AG04450 (cell line): ENCODE measurements around the gene HMBS. TPM values are rescaled to one million over a fixed set of nuclear protein-coding genes. Genes with fewer than 3 reads are reported as not detected.

Experiments
- CTCF ChIA-PET: fragments of 300-600, 350-600 bp; formaldehyde crosslinking; extraction: SDS; loops from one replicate; lab custom pipeline; 2022; ENCODE audit warnings: antibody characterized with exemption, inconsistent platforms; lab: Charles Lee
- POLR2A ChIA-PET: fragments of 350-600 bp; formaldehyde crosslinking; extraction: SDS; loops from one replicate; lab custom pipeline; 2021; ENCODE audit warnings: antibody characterized with exemption, inconsistent platforms; lab: Yijun Ruan, JAX
- DNase-seq: peaks from one replicate; pipeline ENCODE4 v3.0.0-alpha.2; 2011; ENCODE audit warnings: low read depth, low spot score
- H3K27ac ChIP-seq: one replicate; pipeline ENCODE4 v1.5.1; 2012; ENCODE audit warnings: low read depth, low read length, control low read depth
- H3K27me3 ChIP-seq: one replicate; pipeline ENCODE4 v1.6.0; 2012; ENCODE audit warnings: low read length; ENCODE audit not compliant: control insufficient read depth, insufficient read depth
- H3K4me3 ChIP-seq: 2 replicates; pipeline ENCODE4 v1.5.1; 2011; ENCODE audit warnings: mild to moderate bottlenecking, low read depth, low read length, control low read depth
- H3K9me3 ChIP-seq: 2 replicates; pipeline ENCODE4 v1.5.1; 2012; ENCODE audit warnings: low read length; ENCODE audit not compliant: control insufficient read depth, insufficient read depth
- polyA plus RNA-seq: library from polyadenylated mRNA; depleted of rRNA; stranded (reverse); fragments of >200 nt; gene quantifications from 2 replicates; pipeline ENCODE4 v1.2.3, GENCODE V29; 2011
- TF ChIP-seq, protein P1 (sequence below): IDR thresholded peaks from 2 replicates; pipeline ENCODE4 v1.5.1; 2011; ENCODE audit warnings: low read depth, low read length, control low read depth, inconsistent platforms

The HMBS gene
- polyA plus RNA-seq, 1 experiment = 38.5 TPM

DNA sequence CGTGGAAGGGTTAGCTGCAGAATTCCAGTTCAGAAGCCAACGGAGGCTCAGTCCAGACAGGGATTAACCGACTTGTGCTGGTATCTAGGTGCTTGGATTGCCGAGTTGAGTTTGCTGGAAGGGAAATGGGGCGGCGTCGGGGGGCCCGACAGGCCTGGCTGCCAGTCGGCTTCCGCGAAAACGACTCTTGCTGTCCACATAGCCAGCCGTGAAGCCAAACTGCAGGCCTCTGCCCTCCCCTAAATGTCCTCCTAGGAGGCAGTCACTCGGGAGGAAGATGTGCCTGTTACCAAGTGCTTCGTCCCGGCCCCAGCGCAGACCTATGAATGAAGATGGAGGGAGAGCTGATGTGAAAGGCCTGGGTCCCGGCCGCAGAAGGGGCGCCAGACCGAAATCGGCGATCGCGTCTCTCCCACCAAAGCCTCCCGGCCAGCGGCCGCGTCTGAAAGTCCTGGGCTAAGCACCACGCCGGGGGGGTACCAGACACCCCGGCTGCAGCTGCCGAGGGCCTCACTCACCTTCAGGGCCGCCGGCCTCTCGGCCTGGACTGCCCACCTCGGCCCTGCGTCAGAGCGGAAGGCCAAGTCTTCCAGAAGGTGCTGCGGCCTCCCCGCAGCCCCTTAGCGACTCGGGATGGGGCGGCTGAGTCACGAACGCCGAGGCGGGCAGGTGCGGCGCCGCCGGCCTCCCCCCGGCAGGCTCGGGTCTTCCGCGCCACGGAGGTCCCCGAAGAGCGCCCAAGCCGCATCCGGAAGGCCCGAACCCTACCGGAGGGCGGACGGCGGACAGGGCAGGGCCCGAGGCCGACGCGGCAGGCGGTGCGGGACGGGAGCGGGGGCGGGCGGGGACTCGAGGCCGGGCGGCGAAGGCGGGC lies 9.5 kb downstream of the HMBS start:
- H3K4me3 ChIP-seq = peak overlapping the region; percentile 76
- CTCF ChIA-PET = interaction anchor here (0.6 to 1.9 kb wide), 14 partner anchors 9 to 405 kb away, joined by 3 to 16 read pairs (median 3); partner anchors contain the start of gene HMBS
- POLR2A ChIA-PET = interaction anchor here (0.6 to 2.8 kb wide), 13 partner anchors 8 to 381 kb away, joined by 3 to 49 read pairs (median 4); partner anchors contain the start of genes C2CD2L, CBL, DPAGT1 and HINFP
- peak overlapping the region; percentile 70 for H3K27ac ChIP-seq
- H3K9me3 ChIP-seq = no peaks in the 10 kb centered on the region; the same call in 1 of the 2 replicates
- no peak for DNase-seq
- no peaks in the 10 kb centered on the region for H3K27me3 ChIP-seq
- TF ChIP-seq, protein P1, sequence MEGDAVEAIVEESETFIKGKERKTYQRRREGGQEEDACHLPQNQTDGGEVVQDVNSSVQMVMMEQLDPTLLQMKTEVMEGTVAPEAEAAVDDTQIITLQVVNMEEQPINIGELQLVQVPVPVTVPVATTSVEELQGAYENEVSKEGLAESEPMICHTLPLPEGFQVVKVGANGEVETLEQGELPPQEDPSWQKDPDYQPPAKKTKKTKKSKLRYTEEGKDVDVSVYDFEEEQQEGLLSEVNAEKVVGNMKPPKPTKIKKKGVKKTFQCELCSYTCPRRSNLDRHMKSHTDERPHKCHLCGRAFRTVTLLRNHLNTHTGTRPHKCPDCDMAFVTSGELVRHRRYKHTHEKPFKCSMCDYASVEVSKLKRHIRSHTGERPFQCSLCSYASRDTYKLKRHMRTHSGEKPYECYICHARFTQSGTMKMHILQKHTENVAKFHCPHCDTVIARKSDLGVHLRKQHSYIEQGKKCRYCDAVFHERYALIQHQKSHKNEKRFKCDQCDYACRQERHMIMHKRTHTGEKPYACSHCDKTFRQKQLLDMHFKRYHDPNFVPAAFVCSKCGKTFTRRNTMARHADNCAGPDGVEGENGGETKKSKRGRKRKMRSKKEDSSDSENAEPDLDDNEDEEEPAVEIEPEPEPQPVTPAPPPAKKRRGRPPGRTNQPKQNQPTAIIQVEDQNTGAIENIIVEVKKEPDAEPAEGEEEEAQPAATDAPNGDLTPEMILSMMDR = no peak

DNA sequence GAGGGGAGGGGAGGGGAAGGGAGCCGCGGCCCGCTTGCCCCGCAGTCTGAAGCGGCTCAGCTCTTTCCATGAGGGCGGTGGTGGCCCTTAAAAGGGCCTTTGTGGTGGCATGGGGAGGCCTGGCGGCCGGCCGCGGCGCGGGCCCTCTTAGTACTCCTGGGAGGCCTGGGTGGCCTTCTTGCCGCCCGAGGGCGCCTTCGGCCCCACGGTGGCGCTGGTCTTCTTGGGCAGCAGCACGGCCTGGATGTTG lies 10.1 kb downstream of the HMBS start:
- TF ChIP-seq, protein P1 = peak; percentile 68
- H3K9me3 ChIP-seq = no peaks in the 10 kb centered on the region; the same call in 1 of the 2 replicates
- ChIA-PET POLR2A (interaction anchor here (0.6 to 2.8 kb wide), 12 partner anchors 9 to 380 kb away, joined by 3 to 49 read pairs (median 4); partner anchors contain the start of genes C2CD2L, CBL, HINFP and HMBS), CTCF (interaction anchor here (0.6 to 1.9 kb wide), 15 partner anchors 10 to 405 kb away, joined by 3 to 16 read pairs (median 3); partner anchors contain the start of gene HMBS)
- no peaks in the 10 kb centered on the region for H3K27me3 ChIP-seq
- H3K4me3 ChIP-seq = peak overlapping the region; percentile 76
- H3K27ac ChIP-seq = peak overlapping the region; percentile 70
- DNase-seq = no peak

DNA sequence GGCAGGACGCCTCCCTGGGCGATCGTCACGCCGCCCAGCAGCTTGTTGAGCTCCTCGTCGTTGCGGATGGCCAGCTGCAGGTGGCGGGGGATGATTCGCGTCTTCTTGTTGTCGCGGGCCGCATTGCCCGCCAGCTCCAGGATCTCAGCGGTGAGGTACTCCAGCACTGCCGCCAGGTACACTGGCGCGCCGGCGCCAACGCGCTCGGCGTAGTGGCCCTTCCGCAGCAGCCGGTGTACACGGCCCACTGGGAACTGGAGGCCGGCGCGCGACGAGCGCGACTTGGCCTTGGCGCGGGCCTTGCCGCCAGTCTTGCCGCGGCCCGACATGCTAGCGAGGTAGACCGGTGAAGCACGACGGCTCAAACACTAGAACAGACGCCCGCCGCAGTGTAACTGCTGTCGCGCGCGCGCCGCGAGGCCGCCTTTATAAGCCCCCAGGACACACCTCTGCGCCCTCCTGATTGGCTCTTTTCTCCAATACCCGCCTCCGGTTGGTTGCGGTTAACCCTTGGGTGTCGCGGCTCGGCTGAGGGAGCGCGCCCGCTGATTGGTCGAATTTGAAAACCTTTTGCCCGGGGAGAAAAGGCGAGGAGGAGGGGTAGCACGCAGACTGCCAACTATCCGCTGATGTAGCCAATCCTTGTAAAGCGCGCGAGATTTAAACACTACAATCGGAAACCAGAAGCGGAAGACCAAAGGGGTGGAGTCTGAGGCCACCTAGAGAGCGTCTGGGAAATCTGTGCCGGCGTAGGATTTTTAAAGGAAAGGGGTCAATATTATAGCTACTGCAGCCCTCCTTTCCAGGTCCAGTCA lies 10.6 kb downstream of the HMBS start:
- ChIA-PET CTCF (interaction anchor here (0.6 to 1.9 kb wide), 12 partner anchors 10 to 243 kb away, joined by 3 to 16 read pairs (median 3); partner anchors contain the start of genes CBL and HMBS), POLR2A (interaction anchor here (0.6 to 2.8 kb wide), 12 partner anchors 10 to 380 kb away, joined by 3 to 49 read pairs (median 5); partner anchors contain the start of genes C2CD2L, CBL, HINFP and HMBS)
- H3K27me3 ChIP-seq = no peaks in the 10 kb centered on the region
- H3K4me3 ChIP-seq = peak overlapping the region; percentile 76
- DNase-seq = peak; percentile 100
- H3K27ac ChIP-seq = peak overlapping the region; percentile 70
- no peaks in the 10 kb centered on the region; the same call in 1 of the 2 replicates for H3K9me3 ChIP-seq
- TF ChIP-seq, protein P1 = no peak

DNA sequence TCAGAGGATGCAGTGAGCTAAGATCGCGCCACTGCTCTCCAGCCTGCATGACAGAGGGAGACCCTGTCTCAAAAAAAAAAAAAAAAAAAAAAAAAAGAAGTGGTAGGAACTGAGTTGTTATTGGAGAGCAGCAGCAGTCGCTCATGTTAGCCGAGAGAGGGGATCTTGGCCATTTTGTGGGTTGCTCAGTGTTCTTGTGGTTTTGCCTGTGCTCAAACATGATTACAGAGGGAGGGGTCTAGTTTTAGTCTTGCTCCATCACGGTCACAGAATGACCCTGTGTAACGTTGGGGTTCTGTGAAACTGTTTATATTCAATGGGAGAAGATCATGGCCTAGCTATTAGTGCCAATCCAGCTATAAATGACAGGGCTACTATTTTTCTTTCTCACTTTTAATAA lies 15.0 kb downstream of the HMBS start:
- no peaks in the 10 kb centered on the region; the same call in 1 of the 2 replicates for H3K9me3 ChIP-seq
- H3K27ac ChIP-seq = no peak overlapping the region
- no peaks in the 10 kb centered on the region for H3K27me3 ChIP-seq
- TF ChIP-seq, protein P1 = no peak
- ChIA-PET POLR2A (no interaction called here), CTCF (interaction anchor here (0.6 to 1.0 kb wide), 7 partner anchors 11 to 478 kb away, joined by 3 to 6 read pairs (median 3); no protein-coding TSS in a partner anchor)
- no peak overlapping the region for H3K4me3 ChIP-seq
- DNase-seq = no peak
